Activated T-cell treated with anti-CD3 and anti-CD28 coated beads for 1 hour (primary cell): ENCODE data around the gene CCNG2.

Experiments
- DNase-seq: peaks from one replicate; pipeline ENCODE4 v3.0.0-alpha.2; 2020; ENCODE audit warnings: low read depth

The CCNG2 gene

GRCh38 chr4:77203380-77204197 is 46.6 kb downstream of the CCNG2 start:
- peak; percentile 50 for DNase-seq

- DNase-seq: no peak
Observed at GRCh38 chr4:77204621-77205020, 47.6 kb downstream of the CCNG2 start.

- no peak for DNase-seq
Observed at GRCh38 chr4:77209012-77209411, 52.0 kb downstream of the CCNG2 start.

- DNase-seq: no peak
Observed at GRCh38 chr4:77209936-77210335, 52.9 kb downstream of the CCNG2 start.

- DNase-seq: no peak
Observed at GRCh38 chr4:77215107-77215506, 58.1 kb downstream of the CCNG2 start.

GRCh38 chr4:77217526-77217925 is 60.5 kb downstream of the CCNG2 start:
- DNase-seq: no peak

- DNase-seq: no peak
Observed at GRCh38 chr4:77219266-77219665, 62.3 kb downstream of the CCNG2 start.
